ENCODE data around the gene CPS1. TPM values are rescaled to one million over a fixed set of nuclear protein-coding genes. Genes with fewer than 3 reads are reported as not detected.

The CPS1 gene
- total and polyA plus RNA-seq, 2 donors (not counting 3 experiments of a cell fraction or from before 2014, with no cell fraction given): 0.18 to 0.53 TPM

DNA sequence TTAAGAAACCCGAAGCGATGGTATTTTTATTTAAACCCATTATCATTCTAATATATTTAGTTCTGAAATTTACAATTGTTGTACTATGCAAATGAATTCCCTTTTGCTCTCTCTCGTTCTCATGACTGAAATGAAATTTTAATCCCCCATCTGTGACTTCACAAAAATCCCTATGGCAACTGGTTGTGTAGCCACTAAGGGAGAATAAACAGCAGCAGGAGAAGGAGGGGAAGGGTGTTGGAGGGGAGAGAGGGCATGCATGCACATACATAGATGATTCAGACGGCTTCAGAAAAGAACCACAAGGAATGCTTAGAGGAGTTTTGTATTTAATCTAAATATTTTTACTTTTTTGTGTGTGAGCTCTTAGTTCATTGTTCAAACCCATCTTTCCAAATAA lies 36.8 kb downstream of the CPS1 start:
- Histone ChIP-seq H3K36me3 (ENCODE audit: control insufficient read depth in 2 of 2, extremely low read depth in 1 of 2, insufficient read depth in 2 of 2, low read length in 2 of 2) (no peaks in the 10 kb centered on the region), H2AFZ (ENCODE audit: low read depth, low read length) (no peak overlapping the region), H3K4me1 (ENCODE audit: control insufficient read depth, extremely low read depth, insufficient read depth, low read length) (no peaks in the 10 kb centered on the region), H3K9me3 (replicated peaks; ENCODE audit: control insufficient read depth, insufficient read depth, low read length) (no peaks in the 10 kb centered on the region), H3K79me2 (ENCODE audit: control insufficient read depth, insufficient read depth, low read length) (no peaks in the 10 kb centered on the region), H3K27me3 (ENCODE audit: control insufficient read depth in 2 of 2, insufficient read depth in 2 of 2, low read length in 2 of 2) (peaks cover 0 to 2% of the 10 kb centered on the region in 2 experiments), H3K9me1 (replicated peaks; ENCODE audit: control insufficient read depth, extremely low read depth, insufficient read depth, low read length) (no peaks in the 10 kb centered on the region), H4K20me1 (replicated peaks; ENCODE audit: control insufficient read depth, extremely low read depth, insufficient read depth, low read length) (no peaks in the 10 kb centered on the region), H3K4me3 (replicated peaks in 1 of 3; ENCODE audit: insufficient read depth in 1 of 3, low read depth in 1 of 3, low read length in 3 of 3) (no peak overlapping the region), H3K9ac (replicated peaks; ENCODE audit: extremely low read depth, insufficient read depth, low read length) (no peak overlapping the region), H3K27ac (ENCODE audit: insufficient read depth, low read depth, low read length) (no peak overlapping the region), H3K4me2 (ENCODE audit: insufficient read depth, low read length) (no peak overlapping the region)
- no TSS peak for BruUV-seq (replicated peaks)
- dilution Hi-C loops (cut with MboI; ENCODE audit: extremely low pct_ligation_motif_present, low sequenced_read_pairs) (no loop called here), intact Hi-C loops (cut with micrococcal nuclease) (no loop called here)
- ChIA-PET POLR2A (no interaction called here), CTCF (no interaction called here)
- TF ChIP-seq POLR2AphosphoS5 (IDR thresholded peaks at IDR 0.05; ENCODE audit: insufficient read depth, low read depth, low read length) (no peak), POLR2A (IDR thresholded peaks at IDR 0.05; ENCODE audit: low read depth, low read length) (no peak), MYC (IDR thresholded peaks at IDR 0.05; ENCODE audit: low read depth, low read length) (no peak), JUN (IDR thresholded peaks at IDR 0.05; ENCODE audit: borderline replicate concordance, insufficient read depth, insufficient read length, low read depth) (no peak), FOS (IDR thresholded peaks at IDR 0.05; ENCODE audit: borderline replicate concordance, insufficient read depth, low read length) (no peak), EZH2 (IDR thresholded peaks at IDR 0.05; ENCODE audit: borderline replicate concordance, low read depth, low read length, severe bottlenecking) (no peak), GATA2 (IDR thresholded peaks at IDR 0.05; ENCODE audit: insufficient read depth, insufficient read length, low read depth, low read length) (no peak), CTCF (IDR thresholded peaks at IDR 0.05; ENCODE audit: extremely low read depth in 1 of 2, insufficient read depth in 1 of 2, low read depth in 1 of 2, low read length in 2 of 2) (no peak)
- TF ChIP-seq, protein P1, sequence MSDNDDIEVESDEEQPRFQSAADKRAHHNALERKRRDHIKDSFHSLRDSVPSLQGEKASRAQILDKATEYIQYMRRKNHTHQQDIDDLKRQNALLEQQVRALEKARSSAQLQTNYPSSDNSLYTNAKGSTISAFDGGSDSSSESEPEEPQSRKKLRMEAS (IDR thresholded peaks at IDR 0.05; ENCODE audit: insufficient read depth, insufficient read length): no peak
- DNase-seq (ENCODE audit: low read depth, low spot score): no peak
- FAIRE-seq: no peak
